Progenitor cell of endocrine pancreas (in vitro differentiated cells): ENCODE measurements around the gene ARL6IP4. TPM values are rescaled to one million over a fixed set of nuclear protein-coding genes. Genes with fewer than 3 reads are reported as not detected.

ENCODE experiments used
- DNase-seq: peaks from one replicate; pipeline ENCODE4 v3.0.0; 2021; ENCODE audit warnings: low spot score; ENCODE audit not compliant: unreplicated experiment
- H3K27ac Mint-ChIP-seq: 2 replicates; pipeline ENCODE4 v1.8.0; 2021; ENCODE audit warnings: mild to moderate bottlenecking, moderate library complexity, mixed read lengths
- H3K27me3 Mint-ChIP-seq: 2 replicates; pipeline ENCODE4 v1.8.0; 2021; ENCODE audit warnings: mixed read lengths
- H3K36me3 Mint-ChIP-seq: 2 replicates; pipeline ENCODE4 v1.8.0; 2022; ENCODE audit warnings: mixed read lengths; ENCODE audit not compliant: insufficient read depth
- H3K4me1 Mint-ChIP-seq: 2 replicates; pipeline ENCODE4 v1.8.0; 2021; ENCODE audit warnings: low read depth, mixed read lengths
- H3K4me3 Mint-ChIP-seq: 2 replicates; pipeline ENCODE4 v1.8.0; 2021; ENCODE audit warnings: low read depth, mild to moderate bottlenecking, moderate library complexity, mixed read lengths
- H3K9me3 Mint-ChIP-seq: 2 replicates; pipeline ENCODE4 v1.8.0; 2021; ENCODE audit warnings: low read depth, mixed read lengths
- total RNA-seq: library from RNA; stranded (reverse); gene quantifications from 2 replicates; pipeline ENCODE4 v1.2.1, GENCODE V29; 2021
- TF ChIP-seq, protein P1 (sequence below): fragments of 200-600 bp; sonication (generic); IDR thresholded peaks from one replicate; pipeline ENCODE4 v1.5.0; 2021; ENCODE audit warnings: antibody characterized with exemption, mild to moderate bottlenecking; ENCODE audit not compliant: unreplicated experiment

ARL6IP4 gene
- total RNA-seq, 1 donor from 2014 or later: 122 TPM

- H3K27me3 Mint-ChIP-seq: no peaks in the 10 kb centered on the region
- TF ChIP-seq, protein P1, sequence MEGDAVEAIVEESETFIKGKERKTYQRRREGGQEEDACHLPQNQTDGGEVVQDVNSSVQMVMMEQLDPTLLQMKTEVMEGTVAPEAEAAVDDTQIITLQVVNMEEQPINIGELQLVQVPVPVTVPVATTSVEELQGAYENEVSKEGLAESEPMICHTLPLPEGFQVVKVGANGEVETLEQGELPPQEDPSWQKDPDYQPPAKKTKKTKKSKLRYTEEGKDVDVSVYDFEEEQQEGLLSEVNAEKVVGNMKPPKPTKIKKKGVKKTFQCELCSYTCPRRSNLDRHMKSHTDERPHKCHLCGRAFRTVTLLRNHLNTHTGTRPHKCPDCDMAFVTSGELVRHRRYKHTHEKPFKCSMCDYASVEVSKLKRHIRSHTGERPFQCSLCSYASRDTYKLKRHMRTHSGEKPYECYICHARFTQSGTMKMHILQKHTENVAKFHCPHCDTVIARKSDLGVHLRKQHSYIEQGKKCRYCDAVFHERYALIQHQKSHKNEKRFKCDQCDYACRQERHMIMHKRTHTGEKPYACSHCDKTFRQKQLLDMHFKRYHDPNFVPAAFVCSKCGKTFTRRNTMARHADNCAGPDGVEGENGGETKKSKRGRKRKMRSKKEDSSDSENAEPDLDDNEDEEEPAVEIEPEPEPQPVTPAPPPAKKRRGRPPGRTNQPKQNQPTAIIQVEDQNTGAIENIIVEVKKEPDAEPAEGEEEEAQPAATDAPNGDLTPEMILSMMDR: no peak
- no peaks in the 10 kb centered on the region for H3K4me1 Mint-ChIP-seq
- no peak overlapping the region for H3K4me3 Mint-ChIP-seq
- DNase-seq: no peak
- H3K27ac Mint-ChIP-seq: no peak overlapping the region
- no peaks in the 10 kb centered on the region for H3K9me3 Mint-ChIP-seq
- no peaks in the 10 kb centered on the region for H3K36me3 Mint-ChIP-seq
Measured at GRCh38 chr12:122990561-122990960, 10.1 kb downstream of the ARL6IP4 start.

DNA sequence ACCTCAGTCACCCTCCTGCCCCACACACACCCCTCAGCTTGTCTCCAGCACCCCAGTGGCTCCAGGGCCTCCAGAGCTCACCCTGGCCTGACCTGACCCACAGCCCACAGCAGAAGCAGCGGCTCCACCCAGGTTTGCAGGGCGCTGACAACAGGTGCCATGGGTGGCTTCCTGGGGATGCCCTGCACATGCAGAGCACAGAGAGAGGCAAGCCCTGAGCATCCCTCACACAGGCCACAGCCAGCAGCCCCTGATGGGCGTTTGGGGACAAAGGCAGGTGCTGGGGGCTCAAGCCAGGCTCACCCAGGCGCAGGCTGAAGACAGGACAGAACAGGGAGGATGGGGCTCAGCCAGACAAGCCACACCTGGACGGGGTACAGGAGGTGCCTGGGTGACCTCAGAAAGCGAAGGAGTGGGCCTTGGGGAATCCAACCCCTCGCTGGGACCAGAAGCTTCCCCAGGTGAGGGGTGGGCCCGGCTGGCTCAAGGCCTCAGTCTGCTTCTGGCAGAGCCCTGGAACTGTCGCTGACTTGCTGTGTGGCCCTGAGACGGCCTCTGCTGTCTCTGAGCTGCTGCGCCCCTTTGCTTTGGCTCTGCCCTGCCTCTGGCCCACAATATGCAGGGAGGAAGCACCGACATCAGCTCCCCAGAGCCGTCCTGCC lies 10.6 kb downstream of the ARL6IP4 start:
- Mint-ChIP-seq H3K9me3 (no peaks in the 10 kb centered on the region), H3K36me3 (no peaks in the 10 kb centered on the region), H3K4me3 (no peak overlapping the region), H3K27ac (no peak overlapping the region), H3K27me3 (no peaks in the 10 kb centered on the region), H3K4me1 (no peaks in the 10 kb centered on the region)
- TF ChIP-seq, protein P1: no peak
- no peak for DNase-seq

- Mint-ChIP-seq H3K4me1 (no peaks in the 10 kb centered on the region), H3K27ac (no peak overlapping the region), H3K27me3 (no peaks in the 10 kb centered on the region), H3K4me3 (no peak overlapping the region), H3K36me3 (no peaks in the 10 kb centered on the region), H3K9me3 (no peaks in the 10 kb centered on the region)
- TF ChIP-seq, protein P1: no peak
- no peak for DNase-seq
Measured at GRCh38 chr12:122991623-122992275, 11.3 kb downstream of the ARL6IP4 start.

GRCh38 chr12:122992386-122992785 lies 11.9 kb downstream of the ARL6IP4 start:
- DNase-seq: no peak
- Mint-ChIP-seq H3K27me3 (no peaks in the 10 kb centered on the region), H3K9me3 (no peaks in the 10 kb centered on the region), H3K27ac (no peak overlapping the region), H3K36me3 (no peaks in the 10 kb centered on the region), H3K4me1 (no peaks in the 10 kb centered on the region), H3K4me3 (no peak overlapping the region)
- TF ChIP-seq, protein P1: no peak

DNA sequence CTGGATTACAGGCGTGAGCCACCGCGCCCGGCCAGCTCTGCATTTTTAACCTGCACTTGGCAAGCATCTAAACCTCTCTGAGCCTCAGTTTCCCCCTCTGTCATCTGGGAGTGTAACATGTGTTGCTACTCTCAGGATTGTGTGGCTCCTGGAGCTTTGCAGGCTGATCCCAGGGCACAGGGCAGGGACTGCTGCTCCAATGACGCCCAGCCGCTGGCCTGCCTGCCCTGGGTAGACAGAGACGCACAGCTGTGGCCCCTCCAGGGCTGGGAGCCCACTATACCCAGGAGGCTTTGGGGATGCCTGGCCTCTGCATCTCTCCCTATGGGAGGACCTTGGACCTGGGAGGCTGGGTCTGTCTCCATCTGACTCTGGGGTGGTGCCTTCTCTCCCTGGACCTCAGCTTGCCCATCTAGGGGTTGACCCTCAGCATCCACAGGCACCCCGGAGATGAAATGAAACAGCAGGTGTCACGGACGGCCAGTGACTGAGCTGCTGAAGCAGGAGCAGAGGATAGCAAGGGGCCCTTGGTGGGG lies 13.7 kb downstream of the ARL6IP4 start:
- H3K9me3 Mint-ChIP-seq: no peaks in the 10 kb centered on the region
- H3K36me3 Mint-ChIP-seq: no peaks in the 10 kb centered on the region
- no peaks in the 10 kb centered on the region for H3K4me1 Mint-ChIP-seq
- no peak overlapping the region for H3K27ac Mint-ChIP-seq
- no peaks in the 10 kb centered on the region for H3K27me3 Mint-ChIP-seq
- no peak overlapping the region for H3K4me3 Mint-ChIP-seq
- TF ChIP-seq, protein P1: no peak
- no peak for DNase-seq
